Pons (tissue), 1 donor: ENCODE data around the gene PAQR4.
"Not testable (repeated sequence)": the region's sequence is repeated elsewhere in the genome, so short reads cannot be mapped to it uniquely, and the experiment has no call there.

ENCODE experiments used
- DNase-seq: peaks from one replicate; pipeline ENCODE4 v3.0.0-alpha.2; 2016; ENCODE audit warnings: low spot score

Gene PAQR4

DNA sequence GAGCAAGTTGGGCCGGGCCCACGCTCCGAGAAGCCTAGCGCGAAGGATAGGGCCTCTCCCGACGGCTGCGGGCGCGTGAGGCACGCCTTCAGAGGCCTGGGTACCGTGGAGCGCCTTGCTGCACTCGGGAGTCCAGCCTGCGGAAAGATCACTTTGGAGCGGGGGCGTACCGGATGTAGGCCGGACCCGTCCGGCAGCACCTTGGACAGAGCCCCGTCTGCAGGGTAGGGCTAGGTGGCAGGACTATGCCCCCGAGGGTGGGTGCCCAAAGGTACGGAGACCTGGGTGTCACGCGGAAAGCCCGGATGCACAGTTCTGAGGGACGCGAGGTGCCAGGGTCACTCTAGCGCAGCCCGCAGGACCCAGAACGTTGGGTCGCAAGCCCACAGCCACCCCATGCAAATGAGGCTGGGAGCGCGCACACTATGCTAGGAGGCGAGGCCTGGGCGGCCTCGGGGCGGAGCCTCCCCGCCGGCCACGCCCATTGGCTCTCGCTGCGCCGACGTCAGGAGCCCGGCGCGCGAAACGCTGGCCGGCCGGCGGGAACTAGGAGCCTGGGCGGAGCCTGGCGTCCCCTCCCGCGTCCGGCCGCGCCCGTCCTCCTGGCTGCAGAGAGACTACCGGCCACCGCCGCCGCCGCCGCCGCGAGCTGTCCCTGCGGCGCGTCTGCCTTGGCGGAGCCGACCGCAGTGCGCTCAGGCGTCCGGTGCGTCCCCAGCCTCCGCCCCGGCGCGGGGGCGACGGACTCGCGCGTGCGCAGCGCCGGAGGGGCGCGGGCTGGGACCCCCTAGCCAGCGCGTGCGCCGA, at the start of gene PAQR4:
TSS of gene PAQR4 (plus strand) at position 611 of the 807 bp plus-strand sequence. CDS start 327 bp downstream, outside the sequence.
- peak; percentile 91 for DNase-seq

DNA sequence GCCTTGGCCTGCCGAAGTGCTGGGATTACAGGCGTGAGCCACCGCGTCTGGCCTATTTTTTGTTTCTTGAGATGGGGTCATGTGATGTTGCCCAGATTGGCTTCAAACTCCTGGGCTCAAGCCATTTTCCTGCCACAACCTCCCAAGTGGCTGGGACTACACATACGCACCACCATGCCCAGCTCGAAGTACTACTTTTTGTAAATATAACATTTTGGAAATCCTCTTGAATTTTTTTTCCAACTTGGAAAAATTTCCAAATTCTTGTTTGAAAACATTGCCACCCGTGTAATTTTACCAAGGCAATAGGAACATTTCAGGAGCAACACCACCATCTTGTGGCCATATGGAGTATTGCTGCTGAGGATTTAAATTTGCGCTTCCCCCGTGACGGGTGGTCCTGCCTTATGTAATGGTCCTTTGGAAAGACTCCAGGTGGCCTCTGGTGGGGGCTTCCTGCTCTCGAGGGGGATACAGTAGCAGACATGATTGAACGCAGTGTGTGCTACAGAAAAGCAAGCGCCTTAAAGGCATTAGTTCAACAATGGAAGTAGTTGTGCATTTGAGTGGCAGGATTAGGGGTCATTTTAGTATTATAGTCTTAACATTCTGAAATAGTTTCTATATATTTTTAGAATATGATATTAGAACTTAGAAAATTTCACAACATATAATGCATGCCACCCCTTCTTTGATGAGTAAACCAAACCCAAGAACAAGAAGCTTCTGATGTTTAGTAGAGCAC, 49.5 kb upstream of the PAQR4 start:
- DNase-seq: peak; percentile 84

- no peak for DNase-seq
Observed at GRCh38 chr16:2923481-2923880, 45.7 kb upstream of the PAQR4 start.

- peak; percentile 40 for DNase-seq
Observed at GRCh38 chr16:2924901-2925755, 44.0 kb upstream of the PAQR4 start.

- DNase-seq: peak; percentile 63
Observed at GRCh38 chr16:2925951-2926649, 43.0 kb upstream of the PAQR4 start.

DNA sequence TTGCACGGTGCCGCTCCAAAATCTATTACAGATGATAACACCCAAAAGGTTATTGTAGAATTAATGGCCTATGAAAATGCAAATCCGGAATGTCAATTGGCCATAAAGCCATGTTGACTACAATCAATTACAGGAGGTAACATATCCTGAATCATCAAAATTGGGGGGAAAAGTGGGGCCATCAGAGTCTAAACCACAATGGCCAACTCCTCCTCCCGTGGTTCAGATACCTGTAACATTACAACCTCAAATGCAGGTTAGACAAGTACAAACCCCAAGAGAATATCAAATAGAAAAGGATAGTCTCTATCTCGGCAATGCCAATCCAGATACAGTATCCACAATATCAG, 42.5 kb upstream of the PAQR4 start:
- DNase-seq: no peak

GRCh38 chr16:2927010-2927646, 42.0 kb upstream of the PAQR4 start:
- DNase-seq: peak; percentile 91

- not testable (repeated sequence) for DNase-seq
Observed at GRCh38 chr16:2928151-2928550, 41.0 kb upstream of the PAQR4 start.

GRCh38 chr16:2928796-2929195, 40.4 kb upstream of the PAQR4 start:
- no peak for DNase-seq

DNA sequence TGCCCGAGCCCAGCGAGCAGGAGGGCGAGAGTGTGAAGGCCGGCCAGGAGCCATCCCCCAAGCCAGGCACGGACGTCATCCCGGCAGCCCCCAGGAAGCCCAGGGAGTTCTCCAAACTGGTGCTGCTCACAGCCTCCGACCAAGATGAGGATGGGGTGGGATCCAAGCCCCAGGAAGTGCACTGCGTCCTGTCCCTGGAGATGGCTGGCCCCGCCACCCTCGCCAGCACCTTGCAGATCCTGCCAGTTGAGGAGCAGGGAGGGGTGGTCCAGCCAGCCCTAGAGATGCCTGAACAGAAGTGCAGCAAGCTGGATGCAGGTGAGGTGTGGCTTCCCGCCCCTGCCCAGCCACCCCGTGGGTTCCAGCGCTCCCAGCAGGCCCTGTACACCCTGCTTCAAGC, 39.5 kb upstream of the PAQR4 start:
- DNase-seq: no peak

DNA sequence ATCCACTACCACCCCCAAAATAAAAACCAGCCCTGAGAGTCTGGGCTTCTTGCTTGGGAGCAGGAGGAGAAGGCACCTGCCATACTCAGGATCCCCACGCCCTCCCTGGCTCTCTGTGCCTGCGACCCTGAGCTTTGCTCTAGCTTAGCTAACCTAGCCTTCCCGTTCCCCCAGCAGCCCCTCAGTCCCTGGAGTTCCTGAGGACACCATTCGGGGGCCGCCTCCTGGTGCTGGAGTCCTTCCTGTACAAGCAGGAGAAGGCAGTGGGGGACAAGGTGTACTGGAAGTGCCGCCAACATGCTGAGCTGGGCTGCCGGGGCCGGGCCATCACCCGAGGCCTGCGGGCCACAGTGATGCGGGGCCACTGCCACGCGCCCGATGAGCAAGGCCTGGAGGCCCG, 38.9 kb upstream of the PAQR4 start:
- DNase-seq: no peak

DNA sequence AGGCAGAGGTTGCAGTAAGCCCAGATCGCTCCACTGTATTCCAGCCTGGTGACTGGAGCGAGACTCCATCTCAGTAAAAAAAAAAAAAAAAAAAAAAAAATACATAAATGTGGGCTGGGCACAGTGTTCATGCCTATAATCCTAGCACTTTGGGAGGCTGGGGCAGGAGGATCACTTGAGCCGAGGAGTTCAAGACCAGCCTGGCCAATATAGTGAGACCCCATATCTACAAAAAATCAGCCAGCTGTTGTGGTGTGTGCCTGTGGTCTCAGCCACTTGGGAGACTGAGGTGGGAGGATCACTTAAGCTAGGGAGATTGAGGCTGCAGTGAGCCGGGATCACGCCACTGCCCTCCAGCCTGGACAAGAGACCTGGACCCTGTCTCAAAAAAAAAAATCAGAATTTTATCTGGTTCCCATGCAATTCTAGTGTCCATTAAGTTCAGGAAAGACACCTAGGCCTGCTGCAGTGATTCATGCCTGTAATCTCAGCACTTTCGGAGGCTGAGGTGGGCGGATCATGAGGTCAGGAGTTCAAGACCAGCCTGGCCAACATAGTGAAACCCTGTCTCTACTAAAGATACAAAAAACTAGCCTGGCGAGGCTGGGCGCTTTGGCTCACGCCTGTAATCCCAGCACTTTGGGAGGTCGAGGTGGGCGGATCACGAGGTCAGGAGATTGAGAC, 37.8 kb upstream of the PAQR4 start:
- DNase-seq: not testable (repeated sequence)

DNA sequence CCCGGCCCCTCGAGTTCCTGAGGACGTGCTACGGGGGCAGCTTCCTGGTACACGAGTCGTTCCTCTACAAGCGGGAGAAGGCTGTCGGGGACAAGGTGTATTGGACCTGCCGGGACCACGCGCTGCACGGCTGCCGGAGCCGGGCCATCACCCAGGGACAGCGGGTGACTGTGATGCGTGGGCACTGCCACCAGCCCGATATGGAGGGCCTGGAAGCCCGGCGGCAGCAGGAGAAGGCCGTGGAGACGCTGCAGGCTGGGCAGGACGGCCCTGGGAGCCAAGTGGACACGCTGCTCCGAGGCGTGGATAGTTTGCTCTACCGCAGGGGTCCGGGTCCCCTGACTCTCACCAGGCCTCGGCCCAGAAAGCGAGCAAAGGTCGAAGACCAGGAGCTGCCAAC, 36.0 kb upstream of the PAQR4 start:
- no peak for DNase-seq

- no peak for DNase-seq
Observed at GRCh38 chr16:2933701-2934100, 35.4 kb upstream of the PAQR4 start.

- no peak for DNase-seq
Observed at GRCh38 chr16:2934450-2934849, 34.7 kb upstream of the PAQR4 start.

- no peak for DNase-seq
Observed at GRCh38 chr16:2936436-2937011, 32.6 kb upstream of the PAQR4 start.

DNA sequence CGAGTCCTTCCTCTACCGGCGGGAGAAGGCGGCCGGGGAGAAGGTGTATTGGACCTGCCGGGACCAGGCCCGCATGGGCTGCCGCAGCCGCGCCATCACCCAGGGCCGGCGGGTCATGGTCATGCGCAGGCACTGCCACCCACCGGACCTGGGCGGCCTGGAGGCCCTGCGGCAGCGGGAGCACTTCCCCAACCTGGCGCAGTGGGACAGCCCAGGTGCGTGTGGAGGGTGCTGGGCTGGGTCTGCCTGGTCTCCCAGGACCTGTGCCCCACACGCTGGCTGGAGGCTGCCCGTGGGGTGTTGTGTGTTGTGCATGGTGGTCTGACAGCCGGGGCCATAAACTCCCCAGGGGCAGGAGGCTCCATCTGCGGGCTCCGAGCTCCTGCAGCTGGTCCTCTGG, 32.0 kb upstream of the PAQR4 start:
- DNase-seq: no peak

DNA sequence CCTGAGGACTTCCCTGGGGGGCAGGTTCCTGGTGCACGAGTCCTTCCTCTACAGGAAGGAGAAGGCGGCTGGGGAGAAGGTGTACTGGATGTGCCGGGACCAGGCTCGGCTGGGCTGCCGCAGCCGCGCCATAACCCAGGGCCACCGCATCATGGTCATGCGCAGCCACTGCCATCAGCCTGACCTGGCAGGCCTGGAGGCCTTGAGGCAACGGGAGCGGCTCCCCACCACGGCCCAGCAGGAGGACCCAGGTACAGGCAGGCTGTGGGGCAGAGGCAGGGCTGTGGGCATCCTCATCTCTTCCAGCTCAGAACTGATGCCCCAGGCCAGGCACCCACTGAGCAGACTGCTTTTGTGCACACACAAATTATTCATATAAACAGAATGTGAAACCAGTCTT, 30.9 kb upstream of the PAQR4 start:
- no peak for DNase-seq

DNA sequence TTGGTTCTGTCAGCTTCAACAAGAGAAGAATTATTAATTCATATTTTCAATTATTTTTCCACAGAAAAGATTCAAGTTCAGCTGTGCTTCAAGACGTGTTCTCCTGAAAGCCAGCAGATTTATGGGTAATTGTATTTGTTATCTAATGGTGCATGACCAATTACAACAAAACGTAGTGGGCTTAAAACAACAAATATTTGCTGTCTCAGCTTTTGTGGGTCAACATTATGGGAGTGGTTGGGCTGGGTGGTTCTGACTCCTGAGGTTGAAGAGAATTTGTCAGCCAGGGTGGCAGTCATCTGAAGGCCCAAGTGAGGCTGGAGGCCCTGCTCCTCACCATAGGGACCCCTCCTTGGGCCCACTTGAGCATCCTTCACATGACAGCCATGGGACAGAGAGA, 29.2 kb upstream of the PAQR4 start:
- no peak for DNase-seq

DNA sequence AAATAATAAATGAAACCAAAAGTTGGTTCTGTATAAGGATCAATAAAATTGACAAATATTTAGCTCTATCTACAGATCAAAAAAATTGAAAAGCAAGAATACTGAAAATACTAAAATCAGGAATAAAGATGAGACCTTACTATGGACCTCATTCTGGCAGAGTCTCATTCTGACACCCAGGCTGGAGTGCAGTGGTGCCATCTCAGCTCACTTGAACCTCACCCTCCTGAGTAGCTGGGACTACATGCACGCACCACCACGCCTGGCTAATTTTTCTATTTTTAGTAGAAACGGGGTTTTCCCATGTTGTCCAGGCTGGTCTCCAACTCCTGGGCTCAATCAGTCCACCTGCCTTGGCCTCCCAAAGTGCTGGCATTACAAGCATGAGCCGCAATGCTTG, 27.1 kb upstream of the PAQR4 start:
- DNase-seq: no peak
